HG02852 (cell line): ENCODE data around the gene C5AR2.
"Not testable (repeated sequence)": the region's sequence is repeated elsewhere in the genome, so short reads cannot be mapped to it uniquely, and the experiment has no call there.

Experiments
- ATAC-seq: cut with Tn5 transposase; IDR thresholded peaks from one replicate; pipeline ENCODE4 v1.9.1; 2021; ENCODE audit warnings: mild to moderate bottlenecking, moderate library complexity; ENCODE audit not compliant: unreplicated experiment

The C5AR2 gene

DNA sequence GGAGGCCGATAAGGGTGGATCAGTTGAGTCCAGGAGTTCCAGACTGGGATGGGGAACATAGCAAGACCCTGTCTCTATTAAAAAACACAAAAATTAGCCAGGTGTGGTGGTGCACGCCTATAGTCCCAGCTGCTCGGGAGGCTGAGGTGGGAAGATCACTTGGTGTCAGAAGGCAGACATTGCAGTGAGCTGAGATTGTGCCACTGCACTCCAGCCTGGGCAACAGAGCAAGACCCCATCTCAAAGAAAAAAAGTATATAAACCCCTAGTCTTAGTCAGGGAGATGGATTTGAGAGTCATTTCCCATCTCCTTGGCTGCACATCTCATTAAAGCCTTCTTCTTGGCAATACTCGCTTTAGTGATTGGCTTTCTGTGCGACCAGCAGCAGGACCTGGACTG is 51.9 kb downstream of the C5AR2 start:
- ATAC-seq = not testable (repeated sequence)

DNA sequence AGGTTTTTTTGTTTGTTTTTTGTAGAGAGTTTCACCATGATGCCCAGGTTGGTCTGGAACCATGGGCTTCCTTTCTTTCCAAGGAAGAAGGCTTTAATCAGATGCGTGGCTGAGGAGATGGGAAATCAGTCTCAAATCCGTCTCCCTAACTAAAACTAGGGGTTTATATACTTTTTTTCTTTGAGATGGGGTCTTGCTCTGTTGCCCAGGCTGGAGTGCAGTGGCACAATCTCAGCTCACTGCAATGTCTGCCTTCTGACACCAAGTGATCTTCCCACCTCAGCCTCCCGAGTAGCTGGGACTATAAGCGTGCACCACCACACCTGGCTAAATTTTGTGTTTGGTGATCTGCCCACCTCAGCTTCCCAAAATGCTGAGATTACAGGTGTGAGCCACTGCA is 52.6 kb downstream of the C5AR2 start:
- ATAC-seq = not testable (repeated sequence)

GRCh38 chr19:47386582-47386981 is 54.6 kb downstream of the C5AR2 start:
- ATAC-seq = not testable (repeated sequence)

DNA sequence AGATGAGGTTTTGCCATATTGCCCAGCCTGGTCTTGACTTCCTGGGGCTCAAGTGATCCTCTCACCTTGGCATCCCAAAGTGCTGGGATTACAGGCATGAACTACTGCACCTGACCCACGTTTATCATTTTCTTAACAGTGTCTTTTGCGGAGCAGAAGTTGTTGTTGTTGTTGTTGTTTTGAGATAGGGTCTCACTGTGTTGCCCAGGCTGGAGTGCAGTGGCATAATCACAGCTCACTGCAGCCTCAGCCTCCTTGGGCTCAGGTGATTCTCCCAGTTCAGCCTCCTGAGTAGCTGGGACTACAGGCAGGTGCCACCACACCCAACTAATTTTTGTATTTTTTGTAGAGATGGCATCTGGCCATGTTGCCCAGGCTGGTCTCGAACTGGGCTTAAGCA is 55.6 kb downstream of the C5AR2 start:
- ATAC-seq = not testable (repeated sequence)

GRCh38 chr19:47388721-47389120 is 56.7 kb downstream of the C5AR2 start:
- ATAC-seq = not testable (repeated sequence)

DNA sequence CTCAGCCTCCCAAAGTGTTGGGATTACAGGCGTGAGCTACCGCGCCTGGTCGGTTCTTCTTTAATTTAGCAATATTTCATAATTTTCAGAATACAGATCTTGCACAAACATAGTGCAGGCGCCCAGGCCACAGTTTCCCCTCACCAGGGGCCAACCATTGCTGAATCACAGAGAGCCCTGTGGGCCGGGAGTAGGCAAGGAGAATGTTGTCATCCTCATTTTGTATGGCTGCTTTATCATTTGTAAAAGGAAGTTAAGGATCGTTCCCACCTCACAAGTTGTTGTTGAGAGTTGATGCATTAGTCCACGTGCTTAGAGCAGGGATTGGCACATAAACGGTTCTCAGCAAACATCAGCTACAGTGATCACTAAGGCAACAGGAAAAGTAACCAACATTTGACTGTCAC is 57.2 kb downstream of the C5AR2 start:
- ATAC-seq = no peak

DNA sequence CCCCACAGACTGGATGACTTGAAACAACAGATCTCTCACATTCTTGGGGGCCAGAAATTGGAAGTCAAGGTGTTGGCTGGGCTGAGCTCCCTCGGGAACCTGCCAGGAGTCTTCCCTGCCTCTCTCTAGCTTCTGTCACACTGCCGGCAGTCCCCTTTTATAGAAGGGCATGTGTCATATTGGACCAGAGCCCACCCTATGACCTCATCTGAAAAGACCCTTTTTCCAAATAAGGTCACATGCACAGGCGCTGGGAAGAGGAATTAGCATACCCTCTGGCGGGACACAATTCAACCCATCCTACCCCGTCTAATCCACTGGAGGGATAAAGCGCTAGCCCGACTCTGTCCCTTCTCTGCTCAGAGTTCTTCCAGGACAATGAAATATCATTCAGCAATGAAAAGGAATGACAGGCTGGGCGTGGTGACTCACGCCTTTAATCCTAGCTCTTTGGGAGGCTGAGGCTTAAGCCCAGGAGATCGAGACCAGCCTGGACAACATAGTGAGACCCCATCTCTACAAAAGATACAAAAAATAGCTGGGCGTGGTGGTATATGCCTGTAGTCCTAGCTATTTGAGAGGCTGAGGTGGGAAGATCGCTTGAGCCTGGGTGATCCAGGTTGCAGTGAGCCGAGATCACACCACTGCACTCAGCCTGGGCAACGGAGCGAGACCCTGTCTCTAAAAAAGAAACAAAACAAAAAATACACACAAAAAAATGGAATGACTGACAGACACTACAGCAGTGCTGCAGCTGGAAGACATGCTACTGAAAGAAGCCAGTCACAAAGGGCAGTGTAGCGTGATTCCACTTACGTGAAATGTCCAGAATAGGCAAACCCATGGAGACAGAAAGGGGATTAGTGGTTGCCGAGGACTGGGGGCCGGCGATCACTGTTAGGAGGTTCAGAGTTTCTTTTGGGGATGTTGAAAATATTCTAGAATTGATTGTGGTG is 58.8 kb downstream of the C5AR2 start:
- no peak for ATAC-seq

DNA sequence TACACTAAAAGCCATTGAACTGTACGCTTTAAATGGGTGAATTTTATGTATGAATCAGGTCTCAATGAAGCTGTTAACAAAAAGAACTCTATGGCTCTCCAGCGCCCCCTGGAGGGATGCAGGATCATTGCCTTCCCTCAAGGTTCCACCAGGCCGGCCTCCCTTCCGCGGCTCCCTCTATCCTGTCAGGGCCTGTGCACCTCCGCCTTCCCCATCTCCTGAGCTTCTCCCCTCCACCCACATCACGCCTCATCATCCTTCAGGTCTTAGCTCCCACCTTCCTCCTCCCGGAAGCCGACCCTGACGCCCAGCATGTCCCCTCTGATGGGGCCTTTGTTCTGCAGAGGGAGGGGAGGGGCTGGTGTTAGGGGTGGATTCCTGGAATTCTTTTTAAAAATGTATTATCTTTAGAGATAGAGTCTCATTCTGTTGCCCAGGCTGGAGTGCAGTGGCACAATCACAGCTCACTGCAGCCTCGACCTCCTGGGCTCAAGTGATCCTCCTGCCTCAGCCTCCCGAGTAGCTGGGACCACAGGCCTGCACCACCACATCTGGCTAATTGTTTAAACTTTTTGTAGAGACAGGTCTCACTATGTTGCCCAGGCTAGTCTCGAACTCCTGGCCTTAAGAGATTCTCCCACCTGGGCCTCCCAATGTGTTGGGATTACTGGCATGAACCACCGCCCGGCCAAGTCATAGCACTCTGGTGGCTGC is 59.7 kb downstream of the C5AR2 start:
- ATAC-seq = no peak
